HEK293 (cell line): ENCODE results near the gene ITGAL.

Source experiments
- CTCF ChIA-PET: fragments of 350-600 bp; formaldehyde crosslinking; extraction: SDS; loops from one replicate; lab custom pipeline; 2021; ENCODE audit warnings: antibody characterized with exemption; lab: Yijun Ruan, JAX
- POLR2A ChIA-PET: fragments of 300-600 bp; formaldehyde crosslinking; extraction: SDS; loops from one replicate; lab custom pipeline; 2020; ENCODE audit warnings: antibody characterized with exemption, inconsistent platforms; lab: Yijun Ruan, JAX
- H3K27ac ChIP-seq: fragments of 200-500 bp; sonication (Bioruptor generic); 2 replicates; pipeline ENCODE4 v1.5.1; 2014; ENCODE audit warnings: low read depth, low read length, control low read depth, inconsistent platforms; ENCODE audit errors: extremely low read depth
- H3K36me3 ChIP-seq, 2 experiments: fragments of 200-500 bp in 1 of 2; sonication (Bioruptor generic) in 1 of 2; 1 replicate in 1 of 2; 2 replicates in 1 of 2; pipeline ENCODE4 v1.5.1; 2014 to 2017; ENCODE audit warnings: inconsistent platforms in 2 of 2, low read length in 2 of 2; ENCODE audit not compliant: control insufficient read depth in 2 of 2, insufficient read depth in 1 of 2
- H3K4me1 ChIP-seq: fragments of 200-500 bp; sonication (Bioruptor generic); 2 replicates; pipeline ENCODE4 v1.5.1; 2014; ENCODE audit warnings: mild to moderate bottlenecking, low read length, inconsistent platforms; ENCODE audit not compliant: control insufficient read depth, insufficient read depth
- H3K4me3 ChIP-seq: 2 replicates; pipeline ENCODE4 v1.5.1; 2011; ENCODE audit warnings: low read depth, mild to moderate bottlenecking, control low read depth, low read length, moderate library complexity
- H3K9me3 ChIP-seq: fragments of 200-500 bp; sonication (Bioruptor generic); 2 replicates; pipeline ENCODE4 v1.5.1; 2014; ENCODE audit warnings: low read depth, low read length, inconsistent platforms; ENCODE audit not compliant: control insufficient read depth, insufficient read depth
- KLF1 ChIP-seq: fragments of 450-650 bp; formaldehyde crosslinking; IDR thresholded peaks from 2 replicates; pipeline ENCODE4 v1.5.1; 2016; ENCODE audit warnings: missing biosample characterization, missing genetic modification characterization
- KLF7 ChIP-seq: fragments of 450-650 bp; formaldehyde crosslinking; IDR thresholded peaks from 2 replicates; pipeline ENCODE4 v1.5.1; 2016; ENCODE audit warnings: missing biosample characterization, missing genetic modification characterization, borderline replicate concordance
- OVOL3 ChIP-seq: fragments of 450-650 bp; formaldehyde crosslinking; IDR thresholded peaks from 2 replicates; pipeline ENCODE4 v1.5.1; 2016; ENCODE audit warnings: missing biosample characterization, missing genetic modification characterization
- PRDM1 ChIP-seq: fragments of 450-650 bp; formaldehyde crosslinking; IDR thresholded peaks from 2 replicates; pipeline ENCODE4; 2016; ENCODE audit warnings: missing biosample characterization, missing genetic modification characterization
- SALL2 ChIP-seq: fragments of 450-650 bp; formaldehyde crosslinking; IDR thresholded peaks from 2 replicates; pipeline ENCODE4 v1.5.0; 2017; ENCODE audit warnings: missing biosample characterization, mild to moderate bottlenecking, missing genetic modification characterization, borderline replicate concordance
- ZBTB21 ChIP-seq: fragments of 450-650 bp; formaldehyde crosslinking; IDR thresholded peaks from 2 replicates; pipeline ENCODE4 v1.5.1; 2017; ENCODE audit warnings: missing biosample characterization, missing genetic modification characterization
- ZFP41 ChIP-seq: fragments of 450-650 bp; formaldehyde crosslinking; IDR thresholded peaks from 2 replicates; pipeline ENCODE4 v1.5.1; 2016; ENCODE audit warnings: missing biosample characterization, missing genetic modification characterization, borderline replicate concordance
- ZNF202 ChIP-seq: fragments of 450-650 bp; formaldehyde crosslinking; IDR thresholded peaks from 2 replicates; pipeline ENCODE4 v1.5.1; 2016; ENCODE audit warnings: missing biosample characterization, missing genetic modification characterization, borderline replicate concordance
- ZNF501 ChIP-seq: fragments of 450-650 bp; formaldehyde crosslinking; IDR thresholded peaks from 2 replicates; pipeline ENCODE4 v1.5.1; 2016; ENCODE audit warnings: missing biosample characterization, missing genetic modification characterization
- ZNF558 ChIP-seq: fragments of 450-650 bp; formaldehyde crosslinking; IDR thresholded peaks from 2 replicates; pipeline ENCODE4 v1.5.1; 2016; ENCODE audit warnings: missing biosample characterization, missing genetic modification characterization
- ZNF585B ChIP-seq: fragments of 450-650 bp; formaldehyde crosslinking; IDR thresholded peaks from 2 replicates; pipeline ENCODE4 v1.5.1; 2016; ENCODE audit warnings: missing biosample characterization, missing genetic modification characterization
- ZNF596 ChIP-seq: fragments of 450-650 bp; IDR thresholded peaks from 2 replicates; pipeline ENCODE4 v1.5.0; 2018; ENCODE audit warnings: missing biosample characterization, mild to moderate bottlenecking, missing genetic modification characterization, moderate library complexity
- ZNF629 ChIP-seq: fragments of 450-650 bp; formaldehyde crosslinking; IDR thresholded peaks from 2 replicates; pipeline ENCODE4 v1.5.1; 2017; ENCODE audit warnings: missing biosample characterization, missing genetic modification characterization
- ZNF670 ChIP-seq: fragments of 450-650 bp; formaldehyde crosslinking; IDR thresholded peaks from 2 replicates; pipeline ENCODE4 v1.5.1; 2016; ENCODE audit warnings: missing biosample characterization, missing genetic modification characterization, low read depth
- TF ChIP-seq, protein P1 (sequence below): fragments of 450-650 bp; formaldehyde crosslinking; IDR thresholded peaks from 2 replicates; pipeline ENCODE4 v1.5.1; 2016; ENCODE audit warnings: missing biosample characterization, missing genetic modification characterization
- TF ChIP-seq, protein P2 (sequence below): fragments of 450-650 bp; formaldehyde crosslinking; IDR thresholded peaks from 2 replicates; pipeline ENCODE4 v1.5.1; 2016; ENCODE audit warnings: missing biosample characterization, missing genetic modification characterization, borderline replicate concordance
- TF ChIP-seq, protein P3 (sequence below): fragments of 450-650 bp; formaldehyde crosslinking; IDR thresholded peaks from 2 replicates; pipeline ENCODE4 v1.5.1; 2016; ENCODE audit warnings: missing biosample characterization, missing genetic modification characterization
- TF ChIP-seq, protein P4 (sequence below): fragments of 450-650 bp; formaldehyde crosslinking; IDR thresholded peaks from 2 replicates; pipeline ENCODE4 v1.5.1; 2016; ENCODE audit warnings: missing biosample characterization, missing genetic modification characterization
- TF ChIP-seq, protein P5 (sequence below): fragments of 450-650 bp; formaldehyde crosslinking; IDR thresholded peaks from 2 replicates; pipeline ENCODE4 v1.5.1; 2016; ENCODE audit warnings: missing biosample characterization, missing genetic modification characterization, low read depth
- TF ChIP-seq, protein P6 (sequence below): fragments of 450-650 bp; formaldehyde crosslinking; IDR thresholded peaks from 2 replicates; pipeline ENCODE4 v1.5.1; 2016; ENCODE audit warnings: missing biosample characterization, missing genetic modification characterization
- TF ChIP-seq, protein P7 (sequence below): fragments of 450-650 bp; formaldehyde crosslinking; IDR thresholded peaks from 2 replicates; pipeline ENCODE4 v1.5.1; 2016; ENCODE audit warnings: missing biosample characterization, missing genetic modification characterization
- TF ChIP-seq, protein P8 (sequence below): fragments of 450-650 bp; formaldehyde crosslinking; IDR thresholded peaks from 2 replicates; pipeline ENCODE4 v1.5.1; 2016; ENCODE audit warnings: missing biosample characterization, missing genetic modification characterization

ITGAL gene

DNA sequence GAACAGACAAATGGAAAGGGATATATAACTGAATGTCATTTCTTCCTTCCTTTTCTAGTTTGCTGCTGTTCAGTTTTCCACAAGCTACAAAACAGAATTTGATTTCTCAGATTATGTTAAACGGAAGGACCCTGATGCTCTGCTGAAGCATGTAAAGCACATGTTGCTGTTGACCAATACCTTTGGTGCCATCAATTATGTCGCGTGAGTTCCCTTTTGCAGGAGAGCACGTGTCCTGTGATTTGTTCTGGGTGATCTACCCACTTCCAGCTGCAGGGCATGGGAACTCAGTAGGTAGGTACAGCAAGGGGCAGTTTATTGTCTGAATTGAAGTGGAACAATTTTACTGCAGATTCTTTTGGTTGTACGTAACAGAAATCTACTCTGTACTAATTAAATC, 8.8 kb downstream of the ITGAL start:
- H3K4me3 ChIP-seq, result no peak overlapping the region
- TF ChIP-seq PRDM1, result no peak
- TF ChIP-seq, protein P1, sequence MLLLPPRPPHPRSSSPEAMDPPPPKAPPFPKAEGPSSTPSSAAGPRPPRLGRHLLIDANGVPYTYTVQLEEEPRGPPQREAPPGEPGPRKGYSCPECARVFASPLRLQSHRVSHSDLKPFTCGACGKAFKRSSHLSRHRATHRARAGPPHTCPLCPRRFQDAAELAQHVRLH (tag by site-specific recombination), result no peak
- TF ChIP-seq, protein P2, sequence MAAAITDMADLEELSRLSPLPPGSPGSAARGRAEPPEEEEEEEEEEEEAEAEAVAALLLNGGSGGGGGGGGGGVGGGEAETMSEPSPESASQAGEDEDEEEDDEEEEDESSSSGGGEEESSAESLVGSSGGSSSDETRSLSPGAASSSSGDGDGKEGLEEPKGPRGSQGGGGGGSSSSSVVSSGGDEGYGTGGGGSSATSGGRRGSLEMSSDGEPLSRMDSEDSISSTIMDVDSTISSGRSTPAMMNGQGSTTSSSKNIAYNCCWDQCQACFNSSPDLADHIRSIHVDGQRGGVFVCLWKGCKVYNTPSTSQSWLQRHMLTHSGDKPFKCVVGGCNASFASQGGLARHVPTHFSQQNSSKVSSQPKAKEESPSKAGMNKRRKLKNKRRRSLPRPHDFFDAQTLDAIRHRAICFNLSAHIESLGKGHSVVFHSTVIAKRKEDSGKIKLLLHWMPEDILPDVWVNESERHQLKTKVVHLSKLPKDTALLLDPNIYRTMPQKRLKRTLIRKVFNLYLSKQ (tag by site-specific recombination), result no peak
- TF ChIP-seq, protein P3, sequence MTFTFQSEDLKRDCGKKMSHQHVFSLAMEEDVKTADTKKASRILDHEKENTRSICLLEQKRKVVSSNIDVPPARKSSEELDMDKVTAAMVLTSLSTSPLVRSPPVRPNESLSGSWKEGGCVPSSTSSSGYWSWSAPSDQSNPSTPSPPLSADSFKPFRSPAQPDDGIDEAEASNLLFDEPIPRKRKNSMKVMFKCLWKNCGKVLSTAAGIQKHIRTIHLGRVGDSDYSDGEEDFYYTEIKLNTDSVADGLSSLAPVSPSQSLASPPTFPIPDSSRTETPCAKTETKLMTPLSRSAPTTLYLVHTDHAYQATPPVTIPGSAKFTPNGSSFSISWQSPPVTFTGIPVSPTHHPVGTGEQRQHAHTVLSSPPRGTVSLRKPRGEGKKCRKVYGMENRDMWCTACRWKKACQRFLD (tag by site-specific recombination), result no peak
- no peak for TF ChIP-seq ZNF629 (tag by site-specific recombination)
- TF ChIP-seq ZNF202 (tag by site-specific recombination), result no peak
- TF ChIP-seq, protein P4, sequence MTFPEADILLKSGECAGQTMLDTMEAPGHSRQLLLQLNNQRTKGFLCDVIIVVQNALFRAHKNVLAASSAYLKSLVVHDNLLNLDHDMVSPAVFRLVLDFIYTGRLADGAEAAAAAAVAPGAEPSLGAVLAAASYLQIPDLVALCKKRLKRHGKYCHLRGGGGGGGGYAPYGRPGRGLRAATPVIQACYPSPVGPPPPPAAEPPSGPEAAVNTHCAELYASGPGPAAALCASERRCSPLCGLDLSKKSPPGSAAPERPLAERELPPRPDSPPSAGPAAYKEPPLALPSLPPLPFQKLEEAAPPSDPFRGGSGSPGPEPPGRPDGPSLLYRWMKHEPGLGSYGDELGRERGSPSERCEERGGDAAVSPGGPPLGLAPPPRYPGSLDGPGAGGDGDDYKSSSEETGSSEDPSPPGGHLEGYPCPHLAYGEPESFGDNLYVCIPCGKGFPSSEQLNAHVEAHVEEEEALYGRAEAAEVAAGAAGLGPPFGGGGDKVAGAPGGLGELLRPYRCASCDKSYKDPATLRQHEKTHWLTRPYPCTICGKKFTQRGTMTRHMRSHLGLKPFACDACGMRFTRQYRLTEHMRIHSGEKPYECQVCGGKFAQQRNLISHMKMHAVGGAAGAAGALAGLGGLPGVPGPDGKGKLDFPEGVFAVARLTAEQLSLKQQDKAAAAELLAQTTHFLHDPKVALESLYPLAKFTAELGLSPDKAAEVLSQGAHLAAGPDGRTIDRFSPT (tag by site-specific recombination), result no peak
- TF ChIP-seq ZNF596 (tag by site-specific recombination), result no peak
- TF ChIP-seq OVOL3 (tag by site-specific recombination), result no peak
- TF ChIP-seq SALL2 (tag by site-specific recombination), result no peak
- no peak for TF ChIP-seq ZFP41
- TF ChIP-seq, all 188 proteins: peak for 0
- Histone ChIP-seq H3K4me1 (no peaks in the 10 kb centered on the region), H3K27ac (no peak overlapping the region), H3K9me3 (no peaks in the 10 kb centered on the region), H3K36me3 (no peaks in the 10 kb centered on the region)
- CTCF ChIA-PET, result interaction anchor here (0.5 kb wide), 1 partner anchor 1371 kb away, joined by 4 read pairs; no protein-coding TSS in a partner anchor
- POLR2A ChIA-PET, result interaction anchor here (0.7 to 1.2 kb wide), 2 partner anchors 53 to 79 kb away, joined by 3 to 5 read pairs; partner anchors contain the start of gene ZNF747

DNA sequence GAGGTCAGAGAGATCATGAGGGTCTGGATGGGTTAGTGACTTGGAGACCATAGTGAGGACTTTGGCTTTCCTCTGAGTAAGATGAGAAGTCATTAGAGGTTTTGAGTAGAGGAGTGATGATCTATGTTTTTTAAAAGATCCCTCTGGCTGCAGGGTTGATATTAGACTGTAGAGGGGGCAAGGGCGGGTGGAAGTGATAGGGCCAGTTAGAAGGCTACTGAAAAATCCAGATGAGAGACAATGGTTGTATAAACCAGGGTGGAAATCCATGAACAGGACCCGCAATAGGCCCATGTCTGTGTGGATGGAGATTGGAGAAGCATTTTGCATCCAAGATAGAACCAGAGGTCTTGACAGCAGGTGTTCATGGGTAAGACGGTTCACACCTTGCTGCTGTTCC, 9.8 kb downstream of the ITGAL start:
- no peaks in the 10 kb centered on the region for H3K4me1 ChIP-seq
- H3K4me3 ChIP-seq, result no peak overlapping the region
- H3K9me3 ChIP-seq, result no peaks in the 10 kb centered on the region
- ChIA-PET CTCF (interaction anchor here (0.5 to 0.8 kb wide), 2 partner anchors 12 to 30 kb away, joined by 3 read pairs; no protein-coding TSS in a partner anchor), POLR2A (no interaction called here)
- H3K27ac ChIP-seq, result no peak overlapping the region
- no peaks in the 10 kb centered on the region for H3K36me3 ChIP-seq
- TF ChIP-seq ZNF585B (tag by site-specific recombination) (no peak), ZBTB21 (no peak), ZNF558 (no peak), ZNF501 (no peak), KLF7 (peak; percentile 100), KLF1 (peak; percentile 93), ZNF670 (tag by site-specific recombination) (no peak)
- TF ChIP-seq, protein P5, sequence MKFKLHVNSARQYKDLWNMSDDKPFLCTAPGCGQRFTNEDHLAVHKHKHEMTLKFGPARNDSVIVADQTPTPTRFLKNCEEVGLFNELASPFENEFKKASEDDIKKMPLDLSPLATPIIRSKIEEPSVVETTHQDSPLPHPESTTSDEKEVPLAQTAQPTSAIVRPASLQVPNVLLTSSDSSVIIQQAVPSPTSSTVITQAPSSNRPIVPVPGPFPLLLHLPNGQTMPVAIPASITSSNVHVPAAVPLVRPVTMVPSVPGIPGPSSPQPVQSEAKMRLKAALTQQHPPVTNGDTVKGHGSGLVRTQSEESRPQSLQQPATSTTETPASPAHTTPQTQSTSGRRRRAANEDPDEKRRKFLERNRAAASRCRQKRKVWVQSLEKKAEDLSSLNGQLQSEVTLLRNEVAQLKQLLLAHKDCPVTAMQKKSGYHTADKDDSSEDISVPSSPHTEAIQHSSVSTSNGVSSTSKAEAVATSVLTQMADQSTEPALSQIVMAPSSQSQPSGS (tag by site-specific recombination), result no peak
- TF ChIP-seq, protein P6, sequence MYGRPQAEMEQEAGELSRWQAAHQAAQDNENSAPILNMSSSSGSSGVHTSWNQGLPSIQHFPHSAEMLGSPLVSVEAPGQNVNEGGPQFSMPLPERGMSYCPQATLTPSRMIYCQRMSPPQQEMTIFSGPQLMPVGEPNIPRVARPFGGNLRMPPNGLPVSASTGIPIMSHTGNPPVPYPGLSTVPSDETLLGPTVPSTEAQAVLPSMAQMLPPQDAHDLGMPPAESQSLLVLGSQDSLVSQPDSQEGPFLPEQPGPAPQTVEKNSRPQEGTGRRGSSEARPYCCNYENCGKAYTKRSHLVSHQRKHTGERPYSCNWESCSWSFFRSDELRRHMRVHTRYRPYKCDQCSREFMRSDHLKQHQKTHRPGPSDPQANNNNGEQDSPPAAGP (tag by site-specific recombination), result no peak
- TF ChIP-seq, protein P7, sequence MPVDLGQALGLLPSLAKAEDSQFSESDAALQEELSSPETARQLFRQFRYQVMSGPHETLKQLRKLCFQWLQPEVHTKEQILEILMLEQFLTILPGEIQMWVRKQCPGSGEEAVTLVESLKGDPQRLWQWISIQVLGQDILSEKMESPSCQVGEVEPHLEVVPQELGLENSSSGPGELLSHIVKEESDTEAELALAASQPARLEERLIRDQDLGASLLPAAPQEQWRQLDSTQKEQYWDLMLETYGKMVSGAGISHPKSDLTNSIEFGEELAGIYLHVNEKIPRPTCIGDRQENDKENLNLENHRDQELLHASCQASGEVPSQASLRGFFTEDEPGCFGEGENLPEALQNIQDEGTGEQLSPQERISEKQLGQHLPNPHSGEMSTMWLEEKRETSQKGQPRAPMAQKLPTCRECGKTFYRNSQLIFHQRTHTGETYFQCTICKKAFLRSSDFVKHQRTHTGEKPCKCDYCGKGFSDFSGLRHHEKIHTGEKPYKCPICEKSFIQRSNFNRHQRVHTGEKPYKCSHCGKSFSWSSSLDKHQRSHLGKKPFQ (tag by site-specific recombination), result 0 out of 2 replicates have a peak, but pooled peaks have one; percentile 26
- TF ChIP-seq, protein P8, sequence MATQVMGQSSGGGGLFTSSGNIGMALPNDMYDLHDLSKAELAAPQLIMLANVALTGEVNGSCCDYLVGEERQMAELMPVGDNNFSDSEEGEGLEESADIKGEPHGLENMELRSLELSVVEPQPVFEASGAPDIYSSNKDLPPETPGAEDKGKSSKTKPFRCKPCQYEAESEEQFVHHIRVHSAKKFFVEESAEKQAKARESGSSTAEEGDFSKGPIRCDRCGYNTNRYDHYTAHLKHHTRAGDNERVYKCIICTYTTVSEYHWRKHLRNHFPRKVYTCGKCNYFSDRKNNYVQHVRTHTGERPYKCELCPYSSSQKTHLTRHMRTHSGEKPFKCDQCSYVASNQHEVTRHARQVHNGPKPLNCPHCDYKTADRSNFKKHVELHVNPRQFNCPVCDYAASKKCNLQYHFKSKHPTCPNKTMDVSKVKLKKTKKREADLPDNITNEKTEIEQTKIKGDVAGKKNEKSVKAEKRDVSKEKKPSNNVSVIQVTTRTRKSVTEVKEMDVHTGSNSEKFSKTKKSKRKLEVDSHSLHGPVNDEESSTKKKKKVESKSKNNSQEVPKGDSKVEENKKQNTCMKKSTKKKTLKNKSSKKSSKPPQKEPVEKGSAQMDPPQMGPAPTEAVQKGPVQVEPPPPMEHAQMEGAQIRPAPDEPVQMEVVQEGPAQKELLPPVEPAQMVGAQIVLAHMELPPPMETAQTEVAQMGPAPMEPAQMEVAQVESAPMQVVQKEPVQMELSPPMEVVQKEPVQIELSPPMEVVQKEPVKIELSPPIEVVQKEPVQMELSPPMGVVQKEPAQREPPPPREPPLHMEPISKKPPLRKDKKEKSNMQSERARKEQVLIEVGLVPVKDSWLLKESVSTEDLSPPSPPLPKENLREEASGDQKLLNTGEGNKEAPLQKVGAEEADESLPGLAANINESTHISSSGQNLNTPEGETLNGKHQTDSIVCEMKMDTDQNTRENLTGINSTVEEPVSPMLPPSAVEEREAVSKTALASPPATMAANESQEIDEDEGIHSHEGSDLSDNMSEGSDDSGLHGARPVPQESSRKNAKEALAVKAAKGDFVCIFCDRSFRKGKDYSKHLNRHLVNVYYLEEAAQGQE (tag by site-specific recombination), result no peak
